Heart left ventricle (tissue), 16 donors: ENCODE results near the gene EML5. TPM values are rescaled to one million over a fixed set of nuclear protein-coding genes. Genes with fewer than 3 reads are reported as not detected.
A peak's percentile ranks its signal among the peaks of the same experiment; 100 is the strongest.

Experiments
- ATAC-seq, 4 donors: fragments of 200-7000 bp; cut with Tn5 transposase; one replicate each; pipeline ENCODE4 v1.9.1; 2020 to 2022; ENCODE audit warnings: moderate library complexity in 4 of 4, mild to moderate bottlenecking in 3 of 4, moderate number of reproducible peaks in 1 of 4
- DNase-seq, 5 donors: peaks; one replicate each; pipeline ENCODE4 v3.0.0-alpha.2; 2020
- H3K27ac ChIP-seq, 12 donors: fragments of 200-600 bp; sonication (generic) in 4 of 12; one replicate each; pipeline versions ENCODE4 v1.5.0 to v1.8.0; 2016 to 2022; ENCODE audit warnings: mild to moderate bottlenecking in 2 of 12
- H3K27me3 ChIP-seq, 9 donors: fragments of 200-600 bp; sonication (generic) in 2 of 9; one replicate each; pipeline versions ENCODE4 v1.5.1 to v1.8.0; 2016 to 2022; ENCODE audit warnings: mild to moderate bottlenecking in 3 of 9
- H3K36me3 ChIP-seq, 9 donors: fragments of 200-600 bp; sonication (generic) in 2 of 9; one replicate each; pipeline versions ENCODE4 v1.5.0 to v1.8.0; 2018 to 2022; ENCODE audit warnings: mild to moderate bottlenecking in 2 of 9
- H3K4me1 ChIP-seq, 12 donors: fragments of 200-600 bp; sonication (generic) in 4 of 12; one replicate each; pipeline versions ENCODE4 v1.5.0 to v1.8.0; 2016 to 2022; ENCODE audit warnings: mild to moderate bottlenecking in 3 of 12
- H3K4me3 ChIP-seq, 12 donors: fragments of 200-600 bp; sonication (generic) in 4 of 12; one replicate each; pipeline versions ENCODE4 v1.5.0 to v1.8.0; 2017 to 2022; ENCODE audit warnings: mild to moderate bottlenecking in 9 of 12, moderate library complexity in 4 of 12
- H3K9me3 ChIP-seq, 12 donors: fragments of 200-600 bp; sonication (generic) in 4 of 12; one replicate each; pipeline versions ENCODE4 v1.5.0 to v1.8.0; 2016 to 2022; ENCODE audit warnings: mild to moderate bottlenecking in 1 of 12
- POLR2A ChIP-seq, 2 donors: fragments of 450-650 bp; IDR thresholded peaks; one replicate each; pipeline ENCODE4 v1.6.1; 2017; ENCODE audit warnings: antibody characterized with exemption in 2 of 2, mild to moderate bottlenecking in 2 of 2, moderate library complexity in 2 of 2
- WGBS, 4 donors: extraction: QIAGEN DNeasy Blood & Tissue Kit in 2 of 4; methylation state at CpG; one replicate each; pipeline versions ENCODE4 v1.1.5 to v1.1.7; 2013 to 2018; 5-methylcytosine and 5-hydroxymethylcytosine counted together
- intact Hi-C, 10 donors: fragments of 100-400 bp; cut with DNase I; formaldehyde crosslinking; loops; one replicate each; pipeline versions ENCODE4 v1.11.1 to v1.14.2; 2022
- polyA plus RNA-seq, 2 donors: library from polyadenylated mRNA; stranded (reverse); fragments of 200-250 nt; gene quantifications; one replicate each; pipeline ENCODE4 v1.2.3, GENCODE V29; 2013
- total RNA-seq, 9 donors: library from RNA; depleted of rRNA in 2 of 9; stranded (reverse); fragments of >200 nt in 2 of 9; fragmentation: NEBNext Ultra II Directional in 3 of 9; extraction: Animal tissue kit (Norgen Biotek cat#: 25700) in 3 of 9; gene quantifications; one replicate each; pipeline versions ENCODE4 v1.1.0 to v1.2.4, GENCODE V29; 2016 to 2023
- TF ChIP-seq, protein P1 (sequence below), 12 donors: fragments of 200-600 bp; sonication (generic) in 4 of 12; IDR thresholded peaks; one replicate each; pipeline versions ENCODE4 v1.5.0 to v1.8.0; 2018 to 2022; ENCODE audit warnings: antibody characterized with exemption in 12 of 12, mild to moderate bottlenecking in 5 of 12
- donor health status: ischemic (EF 13 %, LVEDD 7.1; RV severe dilation, severe dysfunction).
- donor health status: healthy with polysubstance abuse.
- donor health status: DM: no; HTN: yes; CAD: no.
- donor health status: DM: no; HTN: no; CAD: no.
- donor health status: ischemic (EF 25% LVEDD 6.9; RV normal size, moderate dysfunction).
- donor health status: ischemic (EF 25% LVEDD 5.7; RV mildly dilated, moderate dysfunction).
- donor health status: healthy.
- donor health status: DM: yes; HTN: yes; CAD: no.
- donor health status: ischemic (EF 35%, LVEDD 5.7; RV mildly dilated, moderate dysfunction).
- donor health status: nonischemic (EF 11% LVEDD 7.7; RV severe dilation, severe dysfunction).
- donor health status: DM: yes; HTN: yes; CAD: no.
- donor health status: PGD.
- donor health status: ischemic (EF 29% LVEDD 5.4; RV normal size, mild dysfunction).
- donor health status: nonischemic (EF 23%, LVEDD 6.1; RV moderate dilation, normal function).

EML5 gene
- total and polyA plus RNA-seq, 11 donors, result 0.08 to 0.71 (median 0.21) TPM

DNA sequence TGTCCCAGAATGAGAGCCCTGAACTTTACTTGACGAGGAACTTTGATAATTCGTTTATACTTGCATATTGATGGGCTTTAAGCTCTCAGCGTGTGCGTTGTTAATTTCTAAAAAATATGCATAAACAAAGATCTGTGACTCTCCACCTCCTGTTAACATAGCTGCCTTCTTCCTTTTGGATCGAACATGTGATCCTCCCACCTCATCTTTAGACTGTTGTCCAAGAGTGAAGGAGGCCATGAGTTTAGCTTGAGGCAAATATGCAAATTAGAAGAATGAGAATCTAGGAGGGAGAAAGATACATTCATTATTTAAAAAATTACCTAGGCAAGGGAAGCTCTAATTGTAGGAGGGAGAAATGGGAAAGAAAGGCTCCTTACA lies 32.3 kb upstream of the EML5 start:
- DNase-seq (no peak), ATAC-seq (no peak)
- Histone ChIP-seq H3K27me3 (no peaks in the 10 kb centered on the region), H3K9me3 (no peaks in the 10 kb centered on the region), H3K27ac (peak overlapping the region in 11 of 12 donors; percentile 77 to 93 (median 89)), H3K4me1 (peaks cover 0 to 24% (median 6%) of the 10 kb centered on the region in 12 donors), H3K36me3 (no peaks in the 10 kb centered on the region), H3K4me3 (peak overlapping the region; percentile 32 to 82 (median 72))
- intact Hi-C loops, result no loop called here
- 8 to 12% (median 10%) methylated on average over 5 of the region's 5 CpGs for WGBS, 4 donors
- TF ChIP-seq, protein P1, sequence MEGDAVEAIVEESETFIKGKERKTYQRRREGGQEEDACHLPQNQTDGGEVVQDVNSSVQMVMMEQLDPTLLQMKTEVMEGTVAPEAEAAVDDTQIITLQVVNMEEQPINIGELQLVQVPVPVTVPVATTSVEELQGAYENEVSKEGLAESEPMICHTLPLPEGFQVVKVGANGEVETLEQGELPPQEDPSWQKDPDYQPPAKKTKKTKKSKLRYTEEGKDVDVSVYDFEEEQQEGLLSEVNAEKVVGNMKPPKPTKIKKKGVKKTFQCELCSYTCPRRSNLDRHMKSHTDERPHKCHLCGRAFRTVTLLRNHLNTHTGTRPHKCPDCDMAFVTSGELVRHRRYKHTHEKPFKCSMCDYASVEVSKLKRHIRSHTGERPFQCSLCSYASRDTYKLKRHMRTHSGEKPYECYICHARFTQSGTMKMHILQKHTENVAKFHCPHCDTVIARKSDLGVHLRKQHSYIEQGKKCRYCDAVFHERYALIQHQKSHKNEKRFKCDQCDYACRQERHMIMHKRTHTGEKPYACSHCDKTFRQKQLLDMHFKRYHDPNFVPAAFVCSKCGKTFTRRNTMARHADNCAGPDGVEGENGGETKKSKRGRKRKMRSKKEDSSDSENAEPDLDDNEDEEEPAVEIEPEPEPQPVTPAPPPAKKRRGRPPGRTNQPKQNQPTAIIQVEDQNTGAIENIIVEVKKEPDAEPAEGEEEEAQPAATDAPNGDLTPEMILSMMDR (IDR thresholded peaks at IDR 0.05), result no peak
- no peak for TF ChIP-seq POLR2A (IDR thresholded peaks at IDR 0.05)

DNA sequence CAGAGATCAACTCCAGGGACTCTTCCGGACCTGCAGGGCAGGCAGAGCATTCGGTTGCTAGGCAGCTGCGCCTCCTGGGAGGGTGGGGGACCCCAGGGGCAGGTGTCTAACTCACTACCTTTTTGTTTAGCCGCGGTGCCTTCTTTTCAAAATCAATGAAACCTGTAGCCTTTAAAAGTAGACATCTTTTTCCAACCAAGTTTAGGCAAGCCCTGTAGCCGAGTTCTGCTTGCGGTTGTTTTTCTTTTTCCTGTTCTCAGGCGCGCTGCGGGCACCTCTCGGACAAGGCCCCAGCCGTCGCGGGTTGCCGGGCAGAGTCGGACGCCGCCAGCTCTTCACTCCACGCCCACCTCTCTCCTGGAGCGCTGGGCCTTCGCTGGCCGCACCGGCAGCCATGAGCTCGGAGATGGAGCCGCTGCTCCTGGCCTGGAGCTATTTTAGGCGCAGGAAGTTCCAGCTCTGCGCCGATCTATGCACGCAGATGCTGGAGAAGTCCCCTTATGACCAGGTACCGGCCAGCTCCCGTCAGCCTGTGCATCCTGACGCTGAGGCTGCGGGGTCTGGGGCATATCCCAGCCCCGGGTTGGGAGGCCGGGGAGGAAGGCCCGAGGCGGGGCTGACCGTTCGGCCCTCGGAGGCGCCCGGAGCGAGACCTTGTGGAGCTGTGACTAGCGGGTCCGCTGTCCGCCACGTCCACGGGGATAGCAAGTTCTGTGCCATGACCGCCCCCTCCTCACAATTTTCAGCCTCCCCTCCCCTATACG lies 31.7 kb upstream of the EML5 start, which contains the start of gene TTC8:
Gene TTC8 (plus strand): TSS at position 338 of the 764 bp plus-strand sequence. CDS start 57 bp downstream, at position 395.
- no peaks in the 10 kb centered on the region for H3K36me3 ChIP-seq
- intact Hi-C loops, result no loop called here

DNA sequence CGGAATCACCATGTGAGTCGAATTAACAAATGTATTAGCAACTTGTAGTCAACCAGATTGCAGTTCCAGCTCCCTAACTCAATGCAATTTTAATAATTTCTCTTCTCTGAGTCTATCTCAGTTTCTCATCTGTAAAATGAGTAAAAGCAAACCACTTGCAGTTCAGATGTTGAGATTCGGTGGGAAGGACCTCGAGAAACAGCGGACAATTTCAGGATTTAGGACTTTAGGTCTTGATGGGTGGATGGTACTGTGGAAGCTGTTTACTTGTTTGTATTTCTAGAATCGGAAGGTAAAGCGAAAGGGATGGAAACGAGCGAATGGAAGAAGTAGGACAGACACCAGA lies 31.2 kb upstream of the EML5 start:
- Histone ChIP-seq H3K27me3 (peaks cover 0 to 2% (median 0%) of the 10 kb centered on the region in 9 donors), H3K4me3 (peak overlapping the region; percentile 32 to 82 (median 72)), H3K9me3 (no peaks in the 10 kb centered on the region), H3K36me3 (no peaks in the 10 kb centered on the region), H3K27ac (peak overlapping the region; percentile 77 to 93 (median 89)), H3K4me1 (peaks cover 0 to 13% (median 6%) of the 10 kb centered on the region in 12 donors)
- 9 to 12% (median 12%) methylated on average over 9 of the region's 9 CpGs for WGBS, 4 donors
- intact Hi-C loops, result no loop called here
- ATAC-seq (no peak), DNase-seq (no peak)
- TF ChIP-seq, protein P1 (IDR thresholded peaks at IDR 0.05), result no peak
- TF ChIP-seq POLR2A (IDR thresholded peaks at IDR 0.05), result no peak

More for the DNA sequence above, 31.7 kb upstream of the EML5 start, which contains the start of gene TTC8:
- ATAC-seq (peak; percentile 96 to 100 (median 100)), DNase-seq (peak; percentile 88 to 93 (median 92))
- Histone ChIP-seq H3K27me3 (no peaks in the 10 kb centered on the region), H3K27ac (peak within 1 kb of the TSS; percentile 77 to 93 (median 89)), H3K4me1 (peaks cover 0 to 18% (median 6%) of the 10 kb centered on the region in 12 donors), H3K9me3 (no peaks in the 10 kb centered on the region), H3K4me3 (peak within 1 kb of the TSS; percentile 32 to 82 (median 72))
- TF ChIP-seq POLR2A (IDR thresholded peaks at IDR 0.05), result peak in 1 of 2 donors; percentile 60
- TF ChIP-seq, protein P1 (IDR thresholded peaks at IDR 0.05), result peak in 1 of 12 donors; percentile 12
- whole genome bisulfite sequencing, 4 donors, result 1% methylated on average over 38 to 50 of the region's 50 CpGs

DNA sequence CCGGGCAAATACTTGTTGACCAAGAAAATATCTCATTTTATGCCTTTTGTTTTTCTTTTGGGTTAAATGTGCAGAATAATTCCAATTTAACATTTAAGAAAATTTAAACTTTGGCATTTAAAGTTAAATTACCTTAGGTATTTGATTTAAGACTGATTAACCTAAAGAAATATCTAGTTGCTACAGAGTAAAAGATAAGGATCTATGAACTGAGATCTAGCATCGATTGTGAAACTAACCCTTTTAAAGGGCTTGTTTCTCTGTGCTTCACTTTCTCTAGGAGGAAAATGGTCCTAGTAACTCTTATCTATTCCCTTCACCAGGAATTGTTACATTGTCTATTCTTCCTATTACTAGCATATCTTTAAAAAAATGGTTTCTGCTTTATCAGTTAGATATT lies 29.1 kb upstream of the EML5 start:
- ATAC-seq (no peak), DNase-seq (no peak)
- no peak for TF ChIP-seq POLR2A (IDR thresholded peaks at IDR 0.05)
- TF ChIP-seq, protein P1 (IDR thresholded peaks at IDR 0.05), result no peak
- peaks cover 0 to 4% (median 0%) of the 10 kb centered on the region in 9 donors for H3K27me3 ChIP-seq
- no peaks in the 10 kb centered on the region for H3K9me3 ChIP-seq
- no peak overlapping the region for H3K27ac ChIP-seq
- intact Hi-C loops, result no loop called here
- H3K4me3 ChIP-seq, result no peak overlapping the region
- H3K36me3 ChIP-seq, result no peaks in the 10 kb centered on the region
- H3K4me1 ChIP-seq, result peaks cover 0 to 13% (median 6%) of the 10 kb centered on the region in 12 donors
- WGBS, 4 donors, result 74 to 78% (median 77%) methylated on average over 2 of the region's 2 CpGs
